ENCODE results near the gene DEFB125.

DNA sequence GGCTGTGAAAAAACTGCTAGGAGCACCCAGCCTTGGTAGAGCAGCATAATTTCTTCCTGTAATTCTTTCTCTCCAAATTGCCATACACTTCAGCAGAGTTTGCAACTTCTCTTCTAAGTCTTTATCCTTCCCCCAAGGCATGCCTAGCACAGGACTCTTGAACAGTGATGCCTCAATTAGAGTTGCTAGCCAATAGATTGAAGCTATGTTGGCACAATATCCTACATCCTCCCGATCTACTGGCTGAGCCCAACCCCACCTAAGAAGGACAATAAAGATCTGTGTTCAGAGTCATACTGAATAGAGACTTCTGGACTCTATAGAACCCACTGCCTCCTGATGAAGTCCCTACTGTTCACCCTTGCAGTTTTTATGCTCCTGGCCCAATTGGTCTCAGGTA, 54.8 kb downstream of the DEFB125 start, which contains the start of gene DEFB126:
- TF ChIP-seq, protein P1, sequence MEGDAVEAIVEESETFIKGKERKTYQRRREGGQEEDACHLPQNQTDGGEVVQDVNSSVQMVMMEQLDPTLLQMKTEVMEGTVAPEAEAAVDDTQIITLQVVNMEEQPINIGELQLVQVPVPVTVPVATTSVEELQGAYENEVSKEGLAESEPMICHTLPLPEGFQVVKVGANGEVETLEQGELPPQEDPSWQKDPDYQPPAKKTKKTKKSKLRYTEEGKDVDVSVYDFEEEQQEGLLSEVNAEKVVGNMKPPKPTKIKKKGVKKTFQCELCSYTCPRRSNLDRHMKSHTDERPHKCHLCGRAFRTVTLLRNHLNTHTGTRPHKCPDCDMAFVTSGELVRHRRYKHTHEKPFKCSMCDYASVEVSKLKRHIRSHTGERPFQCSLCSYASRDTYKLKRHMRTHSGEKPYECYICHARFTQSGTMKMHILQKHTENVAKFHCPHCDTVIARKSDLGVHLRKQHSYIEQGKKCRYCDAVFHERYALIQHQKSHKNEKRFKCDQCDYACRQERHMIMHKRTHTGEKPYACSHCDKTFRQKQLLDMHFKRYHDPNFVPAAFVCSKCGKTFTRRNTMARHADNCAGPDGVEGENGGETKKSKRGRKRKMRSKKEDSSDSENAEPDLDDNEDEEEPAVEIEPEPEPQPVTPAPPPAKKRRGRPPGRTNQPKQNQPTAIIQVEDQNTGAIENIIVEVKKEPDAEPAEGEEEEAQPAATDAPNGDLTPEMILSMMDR (IDR thresholded peaks at IDR 0.05) = no peak
- no peak for TF ChIP-seq POLR2A (IDR thresholded peaks at IDR 0.05)
